Stimulated activated CD8-positive, alpha-beta memory T cell treated with anti-CD3 and anti-CD28 coated beads, Interleukin-4, amount 100 ng/mL, for 1 hour (primary cell): ENCODE data around the gene THTPA.
"Not testable (repeated sequence)": the region's sequence is repeated elsewhere in the genome, so short reads cannot be mapped to it uniquely, and the experiment has no call there.

ENCODE experiments used
- DNase-seq, 2 donors: peaks; one replicate each; pipeline ENCODE4 v3.0.0-alpha.2; 2020; ENCODE audit warnings: low read depth in 2 of 2, low spot score in 1 of 2

Gene THTPA

DNA sequence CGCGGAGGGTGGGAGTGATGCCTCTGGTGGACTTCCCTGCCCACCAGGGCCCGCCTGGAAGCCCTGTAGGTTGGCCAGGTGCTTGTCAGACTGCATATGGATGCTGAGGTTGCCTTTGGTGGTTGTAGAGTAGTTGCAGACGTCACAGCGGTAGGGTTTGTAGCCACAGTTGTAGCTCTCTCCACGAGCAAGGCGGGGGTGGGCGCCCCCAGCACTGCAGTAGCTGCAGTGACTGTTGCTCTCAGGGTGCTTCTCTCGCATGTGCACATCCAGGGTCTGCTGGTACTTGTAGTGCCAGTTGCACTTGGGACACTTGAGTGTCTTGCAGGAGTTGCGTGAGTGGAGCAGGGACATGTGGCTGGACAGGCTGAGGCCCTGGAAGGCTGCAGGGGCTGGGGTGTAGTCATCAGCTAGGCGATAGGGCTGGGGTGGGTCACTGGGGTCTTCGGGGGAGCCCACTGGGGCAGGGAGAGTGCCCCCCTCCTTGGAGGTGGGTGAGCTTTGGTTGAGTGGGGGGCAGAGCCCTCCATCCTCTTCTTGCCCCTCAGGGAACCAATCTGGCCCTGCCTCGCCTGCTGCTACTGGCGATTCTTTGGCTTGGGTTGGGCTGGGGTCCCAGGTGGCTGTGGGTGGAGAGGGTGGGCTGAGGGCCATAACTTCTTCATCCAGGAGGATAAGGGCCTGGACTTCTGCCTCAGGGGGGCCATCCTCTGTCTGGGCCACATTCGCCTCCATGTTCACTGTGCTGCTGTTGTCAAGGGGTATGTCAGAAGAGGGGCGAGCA lies 22.2 kb upstream of the THTPA start:
- DNase-seq = no peak

DNA sequence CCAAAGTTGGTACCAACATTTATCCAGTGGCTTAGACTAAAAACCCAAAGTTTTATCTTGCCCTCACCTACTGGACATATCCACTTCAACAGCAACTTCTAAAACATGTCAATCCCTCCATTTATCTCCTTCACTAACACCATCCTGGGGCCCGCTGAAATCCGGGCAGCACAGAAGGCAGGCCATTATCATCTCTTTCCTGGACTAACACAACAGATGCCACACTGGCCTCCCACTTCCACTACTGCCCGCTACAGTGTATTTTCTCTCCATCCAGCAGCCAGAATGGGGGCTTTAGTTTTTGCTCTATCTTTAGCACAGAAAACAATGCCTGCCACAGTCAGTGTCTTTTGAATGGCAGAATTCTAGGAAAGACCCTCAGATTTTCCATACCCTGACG lies 20.1 kb upstream of the THTPA start:
- no peak for DNase-seq

DNA sequence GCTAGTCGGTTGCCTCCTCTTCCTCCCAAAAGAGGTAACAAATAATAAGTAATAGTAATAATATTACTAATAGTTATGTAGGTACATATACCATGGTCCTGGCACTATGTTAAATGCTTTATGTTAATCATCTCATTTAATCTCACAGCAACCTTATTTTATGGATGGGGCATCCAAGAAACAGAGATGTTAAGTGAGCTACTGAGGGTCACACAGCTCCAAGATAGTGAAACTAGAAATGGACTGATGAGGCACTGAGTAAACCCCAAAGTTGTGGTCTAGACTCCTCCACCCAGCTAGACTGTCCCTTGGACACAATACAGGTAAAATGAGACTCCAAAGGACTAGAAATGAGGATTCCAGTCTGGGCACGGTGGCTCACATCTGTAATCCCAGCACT lies 19.6 kb upstream of the THTPA start:
- no peak for DNase-seq

DNA sequence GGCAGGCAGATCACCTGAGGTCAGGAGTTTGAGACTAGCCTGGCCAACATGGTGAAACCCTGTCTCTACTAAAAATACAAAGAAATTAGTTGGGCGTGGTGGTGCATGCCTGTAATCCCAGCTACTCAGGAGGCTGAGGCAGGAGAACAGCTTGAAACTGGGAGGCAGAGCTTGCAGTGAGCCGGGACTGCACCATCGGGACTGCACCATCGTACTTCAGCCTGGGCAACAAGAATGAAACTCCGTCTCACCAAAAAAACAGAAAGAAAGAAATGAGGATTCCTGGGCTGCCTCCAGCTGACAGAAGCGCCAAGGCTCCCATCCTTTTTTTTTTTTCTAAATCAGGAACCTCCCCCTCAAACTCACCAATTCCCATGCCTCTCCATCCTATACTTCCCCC lies 19.2 kb upstream of the THTPA start:
- DNase-seq = not testable (repeated sequence)

DNA sequence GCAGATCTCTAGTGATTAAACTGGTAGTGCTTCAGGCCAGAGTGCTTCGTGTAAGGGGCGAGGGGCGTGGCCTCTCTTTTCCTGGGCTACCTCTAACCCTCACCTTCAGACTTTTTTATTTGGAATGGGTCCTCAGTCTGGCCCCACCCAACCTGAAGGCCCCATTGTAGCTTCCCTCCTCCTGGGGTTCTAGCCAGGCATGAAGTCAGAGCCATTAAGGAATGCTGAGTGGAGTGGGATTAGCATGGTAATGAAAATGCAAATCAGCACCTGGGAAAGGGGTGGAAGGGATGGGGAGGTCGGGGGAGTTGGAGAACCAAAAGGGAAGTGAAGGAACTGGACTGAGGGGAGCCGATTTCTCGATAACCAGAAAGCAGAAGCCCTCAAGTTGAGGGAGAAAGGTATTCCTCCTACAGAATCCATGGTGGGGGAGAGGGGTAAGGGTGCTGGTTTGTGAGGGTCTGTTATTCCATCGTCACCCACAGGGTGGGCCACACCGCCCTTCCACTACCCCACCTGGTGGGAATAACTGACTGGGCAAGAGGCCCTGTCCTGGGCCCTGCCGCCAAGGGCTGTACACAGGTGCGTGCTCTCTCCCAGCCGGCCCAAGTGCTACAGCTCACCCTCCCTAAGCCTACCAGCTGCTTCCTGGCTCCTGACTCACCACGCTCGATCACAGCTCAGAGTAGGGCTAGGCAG lies 18.6 kb upstream of the THTPA start:
- no peak for DNase-seq

DNA sequence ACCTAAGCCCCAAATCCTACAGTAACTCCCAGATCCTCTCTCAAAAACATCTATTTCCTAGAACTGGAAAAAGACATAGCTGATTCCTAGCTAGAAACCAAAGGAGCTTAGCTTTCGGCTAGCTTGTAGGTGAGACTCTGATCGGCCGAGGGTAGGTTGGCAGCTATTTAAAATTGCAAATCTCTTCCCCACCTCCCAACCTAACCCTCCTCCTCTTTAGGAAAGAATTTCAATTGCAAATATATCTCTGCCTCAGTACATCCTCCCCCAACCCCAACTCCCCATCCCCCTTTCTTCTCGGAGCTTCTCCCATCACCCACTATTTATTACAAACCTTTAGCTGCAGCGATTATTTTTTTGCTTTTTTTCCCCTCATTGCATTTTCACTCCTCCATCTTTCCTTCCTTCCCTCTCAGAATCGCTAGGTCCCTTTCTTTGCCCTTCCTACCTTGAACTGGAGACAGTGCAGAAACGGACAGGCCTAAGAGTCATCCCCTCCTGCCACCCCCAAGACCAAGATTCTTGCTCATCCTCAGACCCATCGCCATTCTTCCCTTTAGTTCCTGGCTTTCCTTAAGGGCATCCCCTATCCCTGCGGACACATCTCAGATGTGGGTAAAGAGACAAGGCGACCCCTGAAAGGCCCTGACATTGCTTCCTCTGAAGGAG lies 17.9 kb upstream of the THTPA start:
- no peak for DNase-seq

DNA sequence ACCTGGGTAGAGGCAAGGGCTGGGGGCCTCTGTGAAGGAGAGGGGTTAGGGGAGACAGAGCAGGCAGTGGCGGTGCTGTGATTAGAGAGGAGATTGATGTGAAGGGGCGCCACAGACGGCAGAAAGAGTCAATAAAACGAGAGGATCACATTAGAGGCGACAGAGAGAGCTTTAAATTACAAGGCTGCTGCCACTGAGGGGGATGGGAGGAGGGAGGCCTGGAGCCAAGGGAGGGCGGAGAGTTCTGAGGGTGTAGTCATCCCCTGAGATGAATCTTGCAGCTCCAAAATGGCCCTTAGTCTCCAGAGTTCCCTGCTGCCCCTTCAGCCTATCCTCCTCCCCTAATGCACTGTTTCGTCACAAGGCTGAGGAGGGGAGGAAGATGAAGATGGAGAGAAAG lies 17.3 kb upstream of the THTPA start:
- no peak for DNase-seq

DNA sequence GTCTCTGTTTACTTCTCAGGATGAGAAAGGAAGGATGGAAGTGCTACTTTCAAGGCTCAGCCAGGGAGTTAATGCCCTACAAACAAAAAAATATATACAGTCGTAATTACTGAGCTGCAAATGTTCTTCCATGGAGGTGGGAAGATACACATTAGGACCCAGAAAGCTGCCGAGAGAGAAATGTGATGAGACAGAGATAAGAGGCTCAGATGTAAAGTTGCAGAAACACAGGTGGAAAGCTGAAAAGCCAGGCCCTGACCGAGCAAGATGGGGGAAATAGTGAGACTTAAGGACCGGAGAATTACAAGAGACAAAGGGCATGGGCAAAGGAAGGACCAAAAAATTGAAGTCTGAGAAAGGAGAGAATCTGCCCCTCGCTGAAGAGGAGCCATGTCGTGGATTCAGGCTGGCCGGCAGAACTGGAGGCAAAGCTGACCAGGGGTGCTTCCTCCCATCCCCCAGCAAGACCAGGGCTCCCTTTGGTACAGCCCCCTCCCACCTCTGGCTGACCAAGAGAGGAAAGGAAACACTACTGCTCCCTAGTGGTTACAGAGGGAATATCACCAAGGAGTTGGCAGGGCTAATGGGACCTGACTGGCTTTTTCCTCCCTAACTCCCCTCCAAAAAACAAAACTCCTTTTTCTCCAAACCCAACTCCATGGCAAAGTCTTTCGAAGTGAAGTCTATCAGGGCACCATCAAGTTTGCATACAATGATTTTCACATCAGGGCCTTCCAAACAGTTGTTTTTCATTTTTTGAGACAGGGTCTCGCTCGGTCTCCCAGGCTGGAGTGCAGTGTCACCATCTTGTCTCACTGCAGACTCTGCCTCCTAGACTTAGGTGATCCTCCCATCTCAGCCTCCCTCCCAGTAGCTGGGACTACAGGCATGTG lies 16.6 kb upstream of the THTPA start:
- DNase-seq = no peak

DNA sequence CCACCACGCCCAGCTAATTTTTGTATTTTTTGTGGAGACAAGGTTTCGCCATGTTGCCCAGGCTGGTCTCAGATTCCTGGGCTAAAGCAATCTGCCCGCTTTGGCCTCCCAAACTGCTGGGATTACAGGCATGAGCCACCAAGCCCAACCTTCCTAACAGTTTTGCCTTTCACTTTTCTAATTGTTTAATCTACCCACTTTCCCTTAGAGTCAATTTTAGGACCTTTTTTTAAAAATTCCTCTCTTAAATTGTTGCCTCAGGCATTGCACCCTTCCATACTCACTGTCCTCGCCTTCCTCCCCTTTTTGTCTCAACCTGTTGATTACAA lies 16.0 kb upstream of the THTPA start:
- no peak for DNase-seq

DNA sequence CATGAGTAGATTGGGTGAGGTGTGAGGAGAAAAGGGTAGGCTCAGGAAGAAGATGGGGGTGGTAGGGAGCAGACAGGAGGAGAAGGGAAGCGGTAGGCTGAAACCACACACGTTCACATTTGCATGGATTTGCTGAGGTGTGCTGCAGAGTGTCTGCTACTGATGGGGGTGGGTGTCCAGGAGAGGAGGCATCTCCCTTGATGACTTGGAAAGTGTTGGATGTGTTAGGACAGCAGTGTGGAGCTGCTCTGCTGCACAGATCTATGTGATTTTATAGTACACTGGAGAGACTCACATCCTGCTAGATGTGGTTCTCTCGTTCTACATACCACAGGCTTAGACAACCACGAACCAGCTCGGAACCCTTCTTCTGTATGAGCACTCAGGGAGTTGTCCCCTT lies 13.8 kb upstream of the THTPA start:
- no peak for DNase-seq

DNA sequence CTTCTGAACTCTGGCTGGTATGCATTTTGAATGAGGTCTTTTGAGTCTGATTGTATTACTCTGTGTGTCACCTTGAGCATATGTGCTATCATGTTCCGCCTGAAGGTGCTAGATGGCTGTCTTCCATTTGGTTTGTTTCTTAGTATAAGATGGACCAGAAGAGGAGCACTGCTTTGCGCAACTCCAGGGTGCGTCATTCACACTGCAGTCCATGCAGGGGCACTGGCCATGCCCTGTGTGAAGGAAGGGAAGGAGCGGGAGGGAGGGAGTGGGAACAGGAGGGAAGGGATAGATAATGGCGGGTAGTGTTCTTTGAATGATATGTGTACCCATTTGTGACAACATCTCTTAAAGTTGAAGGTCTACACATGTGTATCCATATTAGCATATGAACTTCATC lies 12.7 kb upstream of the THTPA start:
- DNase-seq = no peak

DNA sequence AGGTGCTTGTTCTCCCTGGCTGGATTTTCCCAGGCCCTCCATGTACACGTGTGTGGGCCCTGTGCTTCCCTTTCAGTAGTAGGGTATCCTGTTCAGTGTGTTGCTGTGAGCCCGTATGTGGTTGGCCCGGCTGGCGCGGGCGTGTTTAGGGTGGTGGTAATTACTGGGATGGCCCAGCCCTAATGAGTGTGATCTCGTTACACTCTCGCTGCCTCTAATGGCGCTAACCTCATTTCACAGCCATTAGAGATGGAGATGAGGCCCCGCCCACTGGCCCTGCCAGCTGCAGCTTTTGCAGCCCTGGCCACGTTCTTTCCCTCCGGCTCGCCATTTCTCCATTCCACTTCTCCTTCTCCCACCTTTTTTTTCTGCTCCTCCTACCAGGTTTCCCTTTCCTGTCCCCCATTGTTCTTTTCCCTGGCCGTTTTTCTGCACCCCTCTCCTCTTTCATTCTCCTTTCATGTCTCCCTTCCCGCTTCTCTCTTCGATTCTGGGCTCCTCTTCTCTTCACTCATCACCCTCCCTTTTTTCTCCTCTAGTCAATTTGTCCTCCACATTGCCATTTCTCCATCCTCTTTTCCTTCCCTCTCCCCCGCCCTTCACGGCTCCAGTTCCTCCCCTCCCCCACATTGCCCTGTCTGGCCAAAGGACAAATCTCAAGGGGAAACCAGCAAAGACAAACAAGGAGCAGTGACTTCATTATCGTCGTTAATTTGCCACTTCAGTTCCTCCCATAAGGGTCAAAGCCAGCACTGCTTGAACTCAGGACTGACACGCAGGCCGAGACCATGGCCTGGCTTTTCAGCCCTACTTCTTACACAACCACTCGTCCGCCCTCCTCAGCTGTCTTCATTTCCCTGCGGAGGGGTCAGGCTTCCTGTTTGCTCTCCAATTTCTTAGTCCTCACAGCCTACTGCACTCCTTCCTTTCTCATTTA lies 11.3 kb upstream of the THTPA start:
- no peak for DNase-seq

DNA sequence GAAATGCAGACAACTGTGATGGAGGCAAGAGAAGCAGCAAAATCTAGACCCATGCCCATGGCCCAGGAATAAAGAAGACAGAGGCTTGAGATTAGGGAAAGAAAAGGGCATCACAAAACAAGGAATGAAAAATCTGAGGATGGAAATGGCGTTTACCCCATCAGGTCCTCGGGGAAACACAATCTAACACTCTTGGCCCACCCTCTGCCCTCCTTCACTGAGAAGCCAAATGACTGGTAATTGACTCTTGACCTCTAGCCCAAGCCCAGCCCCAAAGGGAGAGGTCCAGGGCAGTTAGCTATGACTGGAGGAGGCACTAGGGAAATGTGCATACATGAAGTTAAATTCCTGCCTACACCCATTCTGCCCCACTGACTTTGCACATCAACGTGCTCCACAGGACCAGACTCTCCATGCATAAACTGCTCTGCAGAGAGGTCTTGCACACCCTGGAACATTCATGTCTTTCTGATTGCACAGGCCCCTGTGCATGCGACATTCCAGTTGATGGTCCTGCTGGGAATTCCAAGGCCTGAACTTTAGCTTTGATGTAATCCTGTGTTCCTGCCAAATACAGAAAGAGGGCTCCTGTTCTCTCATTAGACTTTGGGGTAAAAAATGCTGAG lies 10.2 kb upstream of the THTPA start:
- no peak for DNase-seq

DNA sequence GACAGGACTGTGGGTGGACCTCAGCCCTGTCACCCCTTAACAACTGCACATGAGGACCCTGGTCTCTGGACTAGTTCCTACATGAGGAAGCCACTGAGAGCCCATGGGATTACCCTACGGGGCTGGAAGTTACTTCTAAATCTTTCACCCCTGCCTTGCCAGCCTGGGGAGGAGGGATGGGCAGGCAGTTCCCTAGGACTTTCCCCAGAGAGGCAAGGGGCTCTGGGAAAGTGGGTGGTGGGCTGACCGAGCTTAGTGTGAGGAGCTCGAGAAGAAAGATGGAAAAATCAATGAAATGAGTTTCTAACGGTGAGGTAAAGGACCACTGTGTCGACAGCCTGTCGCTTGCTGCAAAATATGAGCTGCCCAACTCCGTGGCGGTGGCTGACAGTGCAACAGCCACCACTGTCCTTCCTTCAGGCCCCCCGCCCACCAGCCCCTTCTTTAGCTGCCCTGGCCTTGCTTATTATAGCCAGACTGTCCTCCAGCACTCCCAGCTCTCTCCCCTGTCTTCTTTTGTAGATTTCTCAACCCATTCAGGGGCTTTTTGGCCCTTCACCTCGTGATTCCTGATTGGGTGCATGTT lies 9.5 kb upstream of the THTPA start:
- DNase-seq = no peak

DNA sequence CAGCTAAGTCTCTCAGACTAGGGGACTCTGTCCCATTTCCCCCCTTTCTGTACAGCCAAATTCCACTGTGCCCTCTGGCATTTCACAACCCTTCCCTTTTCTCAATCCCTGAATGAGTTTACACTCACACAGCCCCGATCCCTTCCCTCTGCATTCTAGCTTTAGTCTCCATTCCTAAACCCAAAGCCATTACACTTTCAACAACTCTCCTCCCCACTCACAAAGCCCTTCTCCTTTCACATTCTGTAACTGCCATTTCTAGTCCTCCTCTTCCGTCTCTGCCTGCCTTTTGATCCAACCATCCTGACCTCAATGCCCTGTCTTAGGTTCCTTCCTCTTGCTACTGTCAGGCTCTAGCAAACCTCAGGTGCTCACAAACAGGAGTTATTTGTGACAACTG lies 8.1 kb upstream of the THTPA start:
- no peak for DNase-seq

DNA sequence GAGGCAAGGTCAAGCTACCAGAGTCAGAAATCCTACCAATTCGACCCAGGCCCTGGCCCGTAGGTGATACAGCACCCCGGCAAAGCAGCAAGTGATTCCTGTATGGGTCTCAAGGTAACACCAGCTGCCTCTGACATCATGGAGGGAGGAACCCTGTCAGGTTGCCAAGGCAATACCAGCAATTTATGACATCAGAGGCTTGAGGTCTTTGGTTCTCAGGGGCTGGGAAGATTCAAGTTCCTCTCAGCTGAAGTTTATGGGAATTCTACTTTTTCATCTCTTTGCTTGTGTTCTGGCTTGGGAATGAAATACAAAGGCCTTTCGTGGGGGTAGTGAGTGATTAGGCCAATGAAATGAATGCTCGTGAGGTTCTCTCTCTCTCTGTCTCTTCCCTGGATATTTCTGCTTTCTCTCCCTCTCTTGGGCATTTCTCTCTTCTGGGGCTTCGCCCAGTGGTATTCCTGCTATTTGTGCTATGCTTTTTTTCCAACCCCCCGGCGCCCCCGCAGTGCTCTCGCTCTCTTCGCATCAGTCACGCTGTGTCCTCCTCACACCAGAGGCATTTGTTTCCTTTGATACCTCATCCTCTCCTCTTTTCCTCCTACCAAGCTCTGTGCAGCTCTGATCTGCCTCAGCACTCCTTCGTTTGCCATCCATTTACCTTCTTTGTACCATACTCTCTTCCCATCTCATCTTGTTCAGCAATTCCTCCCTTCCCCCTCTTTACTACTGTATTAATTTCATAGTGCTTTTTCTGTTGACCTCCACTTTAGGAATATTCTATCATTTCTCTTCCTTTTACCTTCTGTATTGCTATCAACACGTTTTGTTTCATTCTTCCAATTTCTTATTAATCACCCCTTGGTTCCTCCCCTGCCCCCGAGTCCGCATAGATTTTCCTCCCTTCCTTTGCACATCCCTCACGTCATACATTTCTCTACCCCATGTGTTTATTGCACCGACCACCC lies 7.4 kb upstream of the THTPA start:
- DNase-seq = no peak

DNA sequence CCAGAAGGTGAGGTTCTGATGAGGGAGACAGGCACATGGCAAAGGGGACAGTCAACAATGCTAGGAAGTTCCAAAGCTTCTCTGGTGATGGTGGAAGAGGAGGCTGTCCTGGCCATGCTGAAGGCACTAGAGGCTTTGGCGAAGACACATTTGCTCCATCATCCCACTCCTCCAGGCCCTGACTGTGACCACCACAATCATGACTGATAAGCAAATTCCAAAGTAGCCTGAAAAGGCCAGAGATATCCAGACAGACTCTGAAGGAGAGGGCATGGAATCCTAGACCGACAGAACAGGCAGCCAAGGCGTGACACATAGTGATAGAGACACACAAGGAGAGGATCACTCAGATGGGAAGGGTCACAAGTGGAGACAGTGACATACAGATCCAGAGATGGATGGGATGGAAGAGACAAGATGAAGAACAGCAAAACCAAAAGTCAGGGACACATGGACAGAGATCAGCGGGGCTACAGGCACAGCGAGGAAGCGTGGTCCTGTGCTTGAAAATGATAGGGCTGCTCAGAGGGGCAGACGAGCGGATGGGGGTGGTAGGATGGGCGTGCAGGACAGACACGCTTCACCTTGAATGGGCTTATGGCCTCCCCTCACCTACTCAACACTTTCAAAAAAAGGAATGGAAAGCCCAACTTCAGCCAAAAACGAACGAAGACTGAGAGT lies 5.8 kb upstream of the THTPA start:
- DNase-seq = no peak

DNA sequence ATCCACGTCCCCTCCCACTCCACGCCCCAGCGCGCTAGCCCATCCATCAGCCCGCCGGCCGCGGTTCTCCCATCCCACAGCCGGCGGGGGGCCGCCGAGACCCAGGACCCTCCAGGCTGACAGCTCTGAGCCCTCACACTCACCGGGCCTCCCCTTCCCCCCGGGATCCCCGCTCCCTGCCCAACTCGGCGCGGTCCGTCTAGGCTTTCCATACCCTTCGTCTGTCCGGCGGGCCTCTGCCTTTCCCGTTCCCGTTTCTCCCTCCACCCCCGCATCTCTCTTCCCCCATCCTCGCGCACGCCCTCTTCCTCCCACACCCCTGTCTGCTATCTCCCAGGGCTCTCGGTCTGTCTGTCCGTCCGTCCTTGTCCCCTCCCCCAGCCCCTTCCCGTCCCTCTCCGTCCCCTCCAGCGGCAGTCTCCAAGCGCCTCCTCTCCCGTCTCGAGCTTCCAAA lies 5.2 kb upstream of the THTPA start:
- DNase-seq = no peak
